ENCODE data around the gene PSME1. TPM values are rescaled to one million over a fixed set of nuclear protein-coding genes. Genes with fewer than 3 reads are reported as not detected.
A peak's percentile ranks its signal among the peaks of the same experiment; 100 is the strongest.

PSME1 gene
- total and polyA plus RNA-seq, 4 experiments from 2014 or later: 257 to 1,008 (median 624) TPM

DNA sequence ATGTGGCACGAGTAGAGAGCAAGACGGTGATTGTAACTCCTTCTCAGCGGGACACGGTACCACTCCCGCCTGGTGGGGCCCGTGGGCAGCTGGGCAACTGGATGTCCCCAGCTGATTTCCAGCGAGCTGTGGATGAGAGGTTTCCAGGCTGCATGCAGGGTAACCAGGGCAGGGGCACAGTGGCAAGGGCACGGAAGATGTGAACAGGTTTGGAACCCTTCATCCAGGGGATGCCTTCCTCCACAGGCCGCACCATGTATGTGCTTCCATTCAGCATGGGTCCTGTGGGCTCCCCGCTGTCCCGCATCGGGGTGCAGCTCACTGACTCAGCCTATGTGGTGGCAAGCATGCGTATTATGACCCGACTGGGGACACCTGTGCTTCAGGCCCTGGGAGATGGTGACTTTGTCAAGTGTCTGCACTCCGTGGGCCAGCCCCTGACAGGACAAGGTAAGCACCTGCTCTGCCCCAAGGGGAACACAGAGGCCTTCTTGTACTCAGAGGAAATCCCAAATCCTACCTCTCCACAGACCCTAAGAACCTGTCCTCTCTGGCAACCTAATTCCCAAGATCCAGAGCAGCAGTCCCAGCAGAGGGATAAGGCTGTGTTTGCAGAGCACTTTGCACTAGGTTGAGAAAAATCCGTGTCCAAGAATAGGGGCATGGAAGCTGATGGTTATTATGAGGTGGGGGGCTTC is 37.6 kb upstream of the PSME1 start:
- Mint-ChIP-seq H3K4me1 (peaks cover 16 to 29% (median 21%) of the 10 kb centered on the region in 4 donors), H3K4me3 (no peak overlapping the region), H3K36me3 (peaks cover 29 to 44% of the 10 kb centered on the region in 2 donors), H3K27me3 (no peaks in the 10 kb centered on the region), H3K9me3 (no peaks in the 10 kb centered on the region), H3K27ac (peak overlapping the region in 2 of 7 donors; percentile 47 to 48)
- Histone ChIP-seq H3K27ac (ENCODE audit: low read depth, low read length) (no peak overlapping the region), H3K27me3 (ENCODE audit: insufficient read depth, low read length) (no peaks in the 10 kb centered on the region), H3K4me3 (ENCODE audit: low read length in 2 of 2) (no peak overlapping the region), H3K9me3 (ENCODE audit: control insufficient read depth in 1 of 2, low read length in 2 of 2) (no peaks in the 10 kb centered on the region), H3K36me3 (ENCODE audit: insufficient read depth, low read length) (peaks cover 25% of the 10 kb centered on the region), H3K4me1 (ENCODE audit: insufficient read depth, low read length) (peaks cover 19% of the 10 kb centered on the region)
- POLR2A ChIA-PET (ENCODE audit: partially characterized antibody): interaction anchor here (0.8 kb wide), 1 partner anchor 38 kb away, joined by 3 read pairs; the partner anchor contains the start of gene PSME1
- intact Hi-C loops (cut with micrococcal nuclease): loop anchor here (10.0 kb wide), 1 partner anchor 46 kb away; the partner anchor contains the start of genes EMC9, PSME2 and RNF31
- DNase-seq: no peak
- CTCF ChIA-PET (ENCODE audit: partially characterized antibody): interaction anchor here (9.8 to 12.2 kb wide), 3 partner anchors 7 to 40 kb away, joined by 168 to 475 read pairs (median 412); partner anchors contain the start of gene CARMIL3

GRCh38 chr14:24098927-24099813 is 36.8 kb upstream of the PSME1 start:
- H3K36me3 Mint-ChIP-seq: peaks cover 37 to 48% of the 10 kb centered on the region in 2 donors
- H3K4me3 Mint-ChIP-seq: no peak overlapping the region
- Histone ChIP-seq H3K27ac (ENCODE audit: low read depth, low read length) (no peak overlapping the region), H3K27me3 (ENCODE audit: insufficient read depth, low read length) (no peaks in the 10 kb centered on the region), H3K36me3 (ENCODE audit: insufficient read depth, low read length) (peaks cover 28% of the 10 kb centered on the region), H3K4me1 (ENCODE audit: insufficient read depth, low read length) (peaks cover 14% of the 10 kb centered on the region), H3K9me3 (ENCODE audit: control insufficient read depth in 1 of 2, low read length in 2 of 2) (no peaks in the 10 kb centered on the region), H3K4me3 (ENCODE audit: low read length in 2 of 2) (no peak overlapping the region)
- no peak for DNase-seq
- peak overlapping the region in 3 of 7 donors; percentile 6 to 46 (median 22) for H3K27ac Mint-ChIP-seq
- intact Hi-C loops (cut with micrococcal nuclease): loop anchor here (10.0 kb wide), 1 partner anchor 46 kb away; the partner anchor contains the start of genes EMC9, PSME2 and RNF31
- no peaks in the 10 kb centered on the region for H3K9me3 Mint-ChIP-seq
- peaks cover 12 to 24% (median 17%) of the 10 kb centered on the region in 4 donors for H3K4me1 Mint-ChIP-seq
- H3K27me3 Mint-ChIP-seq: no peaks in the 10 kb centered on the region
- POLR2A ChIA-PET (ENCODE audit: partially characterized antibody): no interaction called here
- CTCF ChIA-PET (ENCODE audit: partially characterized antibody): interaction anchor here (11.6 to 12.2 kb wide), 2 partner anchors 6 to 41 kb away, joined by 412 to 475 read pairs; partner anchors contain the start of gene CARMIL3

- Mint-ChIP-seq H3K4me3 (no peak overlapping the region), H3K4me1 (peaks cover 9 to 14% (median 11%) of the 10 kb centered on the region in 4 donors), H3K27me3 (no peaks in the 10 kb centered on the region), H3K27ac (peak overlapping the region in 1 of 7 donors; percentile 13), H3K9me3 (no peaks in the 10 kb centered on the region), H3K36me3 (peaks cover 41 to 46% of the 10 kb centered on the region in 2 donors)
- ChIA-PET CTCF (ENCODE audit: partially characterized antibody) (interaction anchor here (1.0 to 11.5 kb wide), 3 partner anchors 7 to 63 kb away, joined by 3 to 412 read pairs (median 5); partner anchors contain the start of gene PCK2), POLR2A (ENCODE audit: partially characterized antibody) (interaction anchor here (1.8 kb wide), 1 partner anchor 13 kb away, joined by 6 read pairs; the partner anchor contains the start of gene DCAF11)
- peaks cover 28% of the 10 kb centered on the region for H3K36me3 ChIP-seq (ENCODE audit: insufficient read depth, low read length)
- DNase-seq: no peak
- intact Hi-C loops (cut with micrococcal nuclease): no loop called here
- no peaks in the 10 kb centered on the region for H3K9me3 ChIP-seq (ENCODE audit: control insufficient read depth in 1 of 2, low read length in 2 of 2)
- H3K4me1 ChIP-seq (ENCODE audit: insufficient read depth, low read length): peaks cover 9% of the 10 kb centered on the region
- no peak overlapping the region for H3K27ac ChIP-seq (ENCODE audit: low read depth, low read length)
- H3K27me3 ChIP-seq (ENCODE audit: insufficient read depth, low read length): no peaks in the 10 kb centered on the region
- no peak overlapping the region for H3K4me3 ChIP-seq (ENCODE audit: low read length in 2 of 2)
Observed at GRCh38 chr14:24100197-24100981, 35.6 kb upstream of the PSME1 start.

DNA sequence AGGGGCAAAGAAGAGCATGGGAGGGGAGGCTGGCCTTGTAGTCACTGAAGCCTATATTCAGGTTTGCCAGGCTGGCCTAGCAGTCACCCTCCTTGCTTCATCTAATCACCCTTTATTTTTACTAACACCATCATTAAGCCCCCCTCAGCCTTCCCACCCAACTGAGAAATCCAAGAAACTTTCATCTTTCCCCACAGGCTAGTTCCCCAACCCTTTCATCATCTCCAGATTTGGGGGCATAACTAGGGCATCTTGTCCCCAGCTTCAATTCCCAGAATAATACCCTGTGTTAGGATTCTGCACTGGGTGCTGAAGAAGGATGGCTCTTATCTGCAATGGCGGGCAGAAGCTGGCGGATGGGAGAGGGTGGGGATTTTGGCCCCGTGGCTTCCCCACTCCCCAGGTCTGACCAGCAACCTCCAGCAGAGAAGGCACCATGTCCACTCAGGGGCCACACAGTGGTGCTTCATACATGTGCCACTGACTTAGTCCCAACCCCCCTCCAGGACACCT is 35.0 kb upstream of the PSME1 start:
- Mint-ChIP-seq H3K27ac (peak overlapping the region in 1 of 7 donors; percentile 42), H3K4me3 (no peak overlapping the region), H3K36me3 (peaks cover 37 to 46% of the 10 kb centered on the region in 2 donors), H3K9me3 (no peaks in the 10 kb centered on the region), H3K4me1 (peaks cover 5 to 9% (median 7%) of the 10 kb centered on the region in 4 donors), H3K27me3 (no peaks in the 10 kb centered on the region)
- H3K4me1 ChIP-seq (ENCODE audit: insufficient read depth, low read length): peaks cover 3% of the 10 kb centered on the region
- CTCF ChIA-PET (ENCODE audit: partially characterized antibody): interaction anchor here (1.2 to 11.5 kb wide), 3 partner anchors 7 to 42 kb away, joined by 5 to 412 read pairs (median 392); partner anchors contain the start of gene PCK2
- H3K27me3 ChIP-seq (ENCODE audit: insufficient read depth, low read length): no peaks in the 10 kb centered on the region
- no peak overlapping the region for H3K27ac ChIP-seq (ENCODE audit: low read depth, low read length)
- no peak for DNase-seq
- H3K4me3 ChIP-seq (ENCODE audit: low read length in 2 of 2): no peak overlapping the region
- POLR2A ChIA-PET (ENCODE audit: partially characterized antibody): interaction anchor here (1.8 kb wide), 1 partner anchor 13 kb away, joined by 6 read pairs; the partner anchor contains the start of gene DCAF11
- H3K36me3 ChIP-seq (ENCODE audit: insufficient read depth, low read length): peaks cover 28% of the 10 kb centered on the region
- intact Hi-C loops (cut with micrococcal nuclease): no loop called here
- no peaks in the 10 kb centered on the region for H3K9me3 ChIP-seq (ENCODE audit: control insufficient read depth in 1 of 2, low read length in 2 of 2)

DNA sequence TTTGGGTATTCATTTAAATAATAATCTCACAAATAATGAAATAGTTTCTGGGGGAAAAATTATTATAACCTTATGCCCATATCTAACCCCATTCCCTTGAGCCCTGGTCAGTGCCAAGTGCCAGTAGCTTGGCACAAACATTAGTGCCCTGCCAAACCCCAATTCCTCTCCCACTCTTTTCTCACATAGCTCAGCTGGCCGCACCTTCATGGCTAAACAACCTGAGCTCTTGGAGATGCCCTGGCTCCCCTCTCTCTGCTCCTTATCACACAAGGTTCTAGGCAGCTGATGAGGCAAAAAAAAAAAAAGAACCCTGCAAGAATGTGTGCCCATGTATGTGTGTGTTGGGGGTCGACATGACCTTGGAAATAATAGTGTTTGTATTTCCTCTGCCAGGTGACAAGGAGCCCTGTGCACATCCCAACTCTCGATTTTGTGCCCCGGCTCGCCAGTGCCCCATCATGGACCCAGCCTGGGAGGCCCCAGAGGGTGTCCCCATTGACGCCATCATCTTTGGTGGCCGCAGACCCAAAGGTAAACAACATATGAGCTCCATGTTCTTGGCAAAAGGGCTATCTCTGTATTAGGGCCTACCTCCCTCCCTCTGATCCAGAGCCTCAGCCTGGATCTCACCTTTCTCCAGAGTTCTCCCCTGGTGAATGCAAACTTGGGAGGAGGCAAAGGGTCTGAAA is 33.5 kb upstream of the PSME1 start:
- H3K27me3 Mint-ChIP-seq: no peaks in the 10 kb centered on the region
- no peak for DNase-seq
- H3K4me1 ChIP-seq (ENCODE audit: insufficient read depth, low read length): no peaks in the 10 kb centered on the region
- H3K4me3 Mint-ChIP-seq: no peak overlapping the region
- no peak overlapping the region for H3K27ac ChIP-seq (ENCODE audit: low read depth, low read length)
- H3K9me3 ChIP-seq (ENCODE audit: control insufficient read depth in 1 of 2, low read length in 2 of 2): no peaks in the 10 kb centered on the region
- H3K27ac Mint-ChIP-seq: peak overlapping the region in 2 of 7 donors; percentile 36 to 46
- H3K36me3 Mint-ChIP-seq: peaks cover 39 to 46% of the 10 kb centered on the region in 2 donors
- ChIA-PET CTCF (ENCODE audit: partially characterized antibody) (interaction anchor here (10.4 to 11.5 kb wide), 2 partner anchors 9 to 43 kb away, joined by 392 to 412 read pairs; partner anchors contain the start of gene PCK2), POLR2A (ENCODE audit: partially characterized antibody) (interaction anchor here (0.7 to 1.3 kb wide), 2 partner anchors 12 to 51 kb away, joined by 3 read pairs; partner anchors contain the start of genes CARMIL3, DCAF11 and NRL)
- no peaks in the 10 kb centered on the region for H3K27me3 ChIP-seq (ENCODE audit: insufficient read depth, low read length)
- no peaks in the 10 kb centered on the region for H3K9me3 Mint-ChIP-seq
- peaks cover 0 to 2% (median 0%) of the 10 kb centered on the region in 4 donors for H3K4me1 Mint-ChIP-seq
- H3K4me3 ChIP-seq (ENCODE audit: low read length in 2 of 2): no peak overlapping the region
- peaks cover 23% of the 10 kb centered on the region for H3K36me3 ChIP-seq (ENCODE audit: insufficient read depth, low read length)
- intact Hi-C loops (cut with micrococcal nuclease): no loop called here

DNA sequence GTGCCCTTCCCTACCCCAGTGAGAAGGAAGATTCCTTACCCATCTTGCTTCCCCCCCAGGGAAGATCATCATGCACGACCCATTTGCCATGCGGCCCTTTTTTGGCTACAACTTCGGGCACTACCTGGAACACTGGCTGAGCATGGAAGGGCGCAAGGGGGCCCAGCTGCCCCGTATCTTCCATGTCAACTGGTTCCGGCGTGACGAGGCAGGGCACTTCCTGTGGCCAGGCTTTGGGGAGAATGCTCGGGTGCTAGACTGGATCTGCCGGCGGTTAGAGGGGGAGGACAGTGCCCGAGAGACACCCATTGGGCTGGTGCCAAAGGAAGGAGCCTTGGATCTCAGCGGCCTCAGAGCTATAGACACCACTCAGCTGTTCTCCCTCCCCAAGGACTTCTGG is 32.5 kb upstream of the PSME1 start:
- no peaks in the 10 kb centered on the region for H3K27me3 ChIP-seq (ENCODE audit: insufficient read depth, low read length)
- H3K4me3 ChIP-seq (ENCODE audit: low read length in 2 of 2): no peak overlapping the region
- Mint-ChIP-seq H3K27ac (peak overlapping the region in 1 of 7 donors; percentile 12), H3K9me3 (no peaks in the 10 kb centered on the region), H3K36me3 (peaks cover 36 to 46% of the 10 kb centered on the region in 2 donors), H3K4me1 (peaks cover under 1 to 6% (median 5%) of the 10 kb centered on the region in 4 donors), H3K27me3 (no peaks in the 10 kb centered on the region), H3K4me3 (no peak overlapping the region)
- POLR2A ChIA-PET (ENCODE audit: partially characterized antibody): interaction anchor here (1.0 to 8.4 kb wide), 4 partner anchors 10 to 52 kb away, joined by 3 to 137 read pairs (median 4); partner anchors contain the start of genes CARMIL3, DCAF11 and PCK2
- H3K27ac ChIP-seq (ENCODE audit: low read depth, low read length): no peak overlapping the region
- CTCF ChIA-PET (ENCODE audit: partially characterized antibody): interaction anchor here (0.9 to 11.5 kb wide), 4 partner anchors 10 to 44 kb away, joined by 3 to 412 read pairs (median 198); partner anchors contain the start of gene PCK2
- no peak for DNase-seq
- peaks cover 23% of the 10 kb centered on the region for H3K36me3 ChIP-seq (ENCODE audit: insufficient read depth, low read length)
- intact Hi-C loops (cut with micrococcal nuclease): no loop called here
- peaks cover 3% of the 10 kb centered on the region for H3K4me1 ChIP-seq (ENCODE audit: insufficient read depth, low read length)
- H3K9me3 ChIP-seq (ENCODE audit: control insufficient read depth in 1 of 2, low read length in 2 of 2): no peaks in the 10 kb centered on the region
